CD4-positive, alpha-beta T cell (primary cell): ENCODE results near the gene ZBTB20. TPM values are rescaled to one million over a fixed set of nuclear protein-coding genes. Genes with fewer than 3 reads are reported as not detected.

Source experiments
- ATAC-seq: fragments of 200-7000 bp; cut with Tn5 transposase; one replicate; pipeline ENCODE4 v1.10.0; 2022; ENCODE audit warnings: mild to moderate bottlenecking; ENCODE audit not compliant: poor library complexity
- CTCF ChIA-PET: fragments of 350-600 bp; sonication (Branson Sonifier 250); formaldehyde crosslinking; loops from one replicate; lab custom pipeline; 2021; ENCODE audit warnings: antibody characterized with exemption, inconsistent platforms; lab: Charles Lee
- POLR2A ChIA-PET: fragments of 350-600 bp; sonication (Branson Sonifier 250); formaldehyde crosslinking; loops from one replicate; lab custom pipeline; 2021; ENCODE audit warnings: antibody characterized with exemption, inconsistent platforms; lab: Charles Lee
- DNase-seq, 14 experiments: peaks; one replicate each; pipeline ENCODE4 v3.0.0-alpha.2; 2013 to 2020; ENCODE audit warnings: mixed read lengths in 2 of 14
- H3K27ac ChIP-seq, 2 donors: one replicate each; pipeline versions ENCODE4 v1.5.1 to v1.7.0; 2013; ENCODE audit warnings: low read length in 2 of 2, low read depth in 1 of 2, mild to moderate bottlenecking in 1 of 2
- H3K27me3 ChIP-seq, 2 experiments: 1 replicate in 1 of 2; 2 replicates in 1 of 2; pipeline versions ENCODE4 v1.6.1 to v1.7.0; 2013; ENCODE audit warnings: low read length in 2 of 2, control low read depth in 1 of 2, mild to moderate bottlenecking in 1 of 2, moderate library complexity in 1 of 2; ENCODE audit not compliant: insufficient read depth in 2 of 2, control insufficient read depth in 1 of 2
- H3K36me3 ChIP-seq: one replicate; pipeline ENCODE4 v1.6.1; 2013; ENCODE audit warnings: low read length, control low read depth; ENCODE audit not compliant: insufficient read depth
- H3K4me1 ChIP-seq: one replicate; pipeline ENCODE4 v1.6.1; 2013; ENCODE audit warnings: low read length, control low read depth; ENCODE audit not compliant: insufficient read depth
- H3K4me3 ChIP-seq: one replicate; pipeline ENCODE4 v1.5.1; 2013; ENCODE audit warnings: mild to moderate bottlenecking, low read length, moderate library complexity
- H3K9me3 ChIP-seq, 2 experiments: 1 replicate in 1 of 2; 2 replicates in 1 of 2; pipeline versions ENCODE4 v1.6.1 to v1.7.0; 2013; ENCODE audit warnings: low read length in 2 of 2, mild to moderate bottlenecking in 2 of 2, control low read depth in 1 of 2, moderate library complexity in 1 of 2; ENCODE audit not compliant: control insufficient read depth in 1 of 2, insufficient read depth in 1 of 2
- H3K27ac Mint-ChIP-seq: one replicate; pipeline ENCODE4 v1.8.0; 2020; ENCODE audit warnings: mixed read lengths
- H3K27me3 Mint-ChIP-seq: one replicate; pipeline ENCODE4 v1.8.0; 2021; ENCODE audit warnings: mixed read lengths
- H3K36me3 Mint-ChIP-seq: one replicate; pipeline ENCODE4 v1.8.0; 2021; ENCODE audit warnings: low read depth, mixed read lengths
- H3K4me1 Mint-ChIP-seq: one replicate; pipeline ENCODE4 v1.8.0; 2021; ENCODE audit warnings: low read depth, mixed read lengths
- H3K4me3 Mint-ChIP-seq: one replicate; pipeline ENCODE4 v1.8.0; 2020; ENCODE audit warnings: mild to moderate bottlenecking, mixed read lengths
- H3K9me3 Mint-ChIP-seq: one replicate; pipeline ENCODE4 v1.8.0; 2020; ENCODE audit warnings: mixed read lengths
- CTCF ChIP-seq: fragments of 200-600 bp; IDR thresholded peaks from one replicate; pipeline ENCODE4 v1.8.0; 2022; ENCODE audit warnings: antibody characterized with exemption, mild to moderate bottlenecking
- intact Hi-C, 2 experiments: fragments of 100-400 bp; cut with DNase I in 1 of 2; cut with micrococcal nuclease in 1 of 2; formaldehyde crosslinking; loops; one replicate each; pipeline versions ENCODE4 v1.15.1 to v1.9.0; 2023 to 2025; cut with DNase I, micrococcal nuclease
- total RNA-seq, 174 experiments: library from RNA in 2 of 174; stranded (reverse) in 2 of 174; gene quantifications; one replicate each; pipeline ENCODE4 v1.2.3 and lab custom pipeline; 2021 to 2026

Gene ZBTB20
- total RNA-seq, 2 experiments from 2014 or later: 41.6 to 47.4 TPM

GRCh38 chr3:114732353-114732752 lies 414.7 kb downstream of the ZBTB20 start:
- Histone ChIP-seq H3K27ac (no peak overlapping the region), H3K9me3 (no peaks in the 10 kb centered on the region), H3K36me3 (no peaks in the 10 kb centered on the region), H3K27me3 (no peaks in the 10 kb centered on the region), H3K4me3 (no peak overlapping the region), H3K4me1 (no peaks in the 10 kb centered on the region)
- no peak for DNase-seq
- H3K27ac Mint-ChIP-seq: no peak overlapping the region
- peaks cover 10% of the 10 kb centered on the region for H3K4me1 Mint-ChIP-seq
- H3K27me3 Mint-ChIP-seq: no peaks in the 10 kb centered on the region
- TF ChIP-seq CTCF: no peak
- POLR2A ChIA-PET: no interaction called here
- no peaks in the 10 kb centered on the region for H3K9me3 Mint-ChIP-seq
- intact Hi-C loops: no loop called here
- peaks cover 10% of the 10 kb centered on the region for H3K36me3 Mint-ChIP-seq
- no peak for ATAC-seq
- no peak overlapping the region for H3K4me3 Mint-ChIP-seq
- CTCF ChIA-PET: no interaction called here

GRCh38 chr3:114730397-114730796 lies 416.7 kb downstream of the ZBTB20 start:
- Mint-ChIP-seq H3K4me1 (peaks cover 8% of the 10 kb centered on the region), H3K27ac (no peak overlapping the region), H3K27me3 (no peaks in the 10 kb centered on the region), H3K4me3 (no peak overlapping the region), H3K9me3 (no peaks in the 10 kb centered on the region), H3K36me3 (peaks cover 4% of the 10 kb centered on the region)
- DNase-seq: no peak
- Histone ChIP-seq H3K4me3 (no peak overlapping the region), H3K9me3 (no peaks in the 10 kb centered on the region), H3K36me3 (no peaks in the 10 kb centered on the region), H3K4me1 (no peaks in the 10 kb centered on the region), H3K27ac (no peak overlapping the region), H3K27me3 (no peaks in the 10 kb centered on the region)
- ATAC-seq: no peak
- CTCF ChIA-PET: no interaction called here
- intact Hi-C loops: no loop called here
- TF ChIP-seq CTCF: no peak
- POLR2A ChIA-PET: no interaction called here

- no peak for TF ChIP-seq CTCF
- Histone ChIP-seq H3K9me3 (no peaks in the 10 kb centered on the region), H3K4me1 (no peaks in the 10 kb centered on the region), H3K36me3 (no peaks in the 10 kb centered on the region), H3K4me3 (no peak overlapping the region), H3K27ac (no peak overlapping the region), H3K27me3 (no peaks in the 10 kb centered on the region)
- no peak overlapping the region for H3K27ac Mint-ChIP-seq
- peaks cover 22% of the 10 kb centered on the region for H3K4me1 Mint-ChIP-seq
- CTCF ChIA-PET: no interaction called here
- no peak overlapping the region for H3K4me3 Mint-ChIP-seq
- H3K9me3 Mint-ChIP-seq: no peaks in the 10 kb centered on the region
- DNase-seq: no peak
- intact Hi-C loops: no loop called here
- no peak for ATAC-seq
- peaks cover 4% of the 10 kb centered on the region for H3K36me3 Mint-ChIP-seq
- H3K27me3 Mint-ChIP-seq: no peaks in the 10 kb centered on the region
- POLR2A ChIA-PET: no interaction called here
These were observed 419.7 kb downstream of the ZBTB20 start for GRCh38 chr3:114727373-114727772.
